ENCODE results near the gene PNCK. TPM values are rescaled to one million over a fixed set of nuclear protein-coding genes. Genes with fewer than 3 reads are reported as not detected.

PNCK gene
- total RNA-seq, 1 experiment from 2014 or later: 1.1 TPM

- no TSS peak for BruUV-seq (replicated peaks)
- no peak overlapping the region for H3K4me3 Mint-ChIP-seq (ENCODE audit: low read depth, unreplicated experiment)
- no peaks in the 10 kb centered on the region for H3K27me3 Mint-ChIP-seq (ENCODE audit: unreplicated experiment)
- H3K27ac Mint-ChIP-seq (ENCODE audit: unreplicated experiment): no peak overlapping the region
- CTCF ChIA-PET: no interaction called here
- intact Hi-C loops (cut with micrococcal nuclease; ENCODE audit: unreplicated experiment): no loop called here
- no peaks in the 10 kb centered on the region for H3K9me3 Mint-ChIP-seq (ENCODE audit: low read depth, unreplicated experiment)
- TF ChIP-seq CTCF (IDR thresholded peaks at IDR 0.05; ENCODE audit: unreplicated experiment): no peak
- H3K4me1 Mint-ChIP-seq (ENCODE audit: low read depth, unreplicated experiment): peaks cover 7% of the 10 kb centered on the region
- peaks cover 51% of the 10 kb centered on the region for H3K36me3 Mint-ChIP-seq (ENCODE audit: insufficient read depth, unreplicated experiment)
- DNase-seq: no peak
These were observed 43.8 kb upstream of the PNCK start for GRCh38 chrX:153717445-153717844.

DNA sequence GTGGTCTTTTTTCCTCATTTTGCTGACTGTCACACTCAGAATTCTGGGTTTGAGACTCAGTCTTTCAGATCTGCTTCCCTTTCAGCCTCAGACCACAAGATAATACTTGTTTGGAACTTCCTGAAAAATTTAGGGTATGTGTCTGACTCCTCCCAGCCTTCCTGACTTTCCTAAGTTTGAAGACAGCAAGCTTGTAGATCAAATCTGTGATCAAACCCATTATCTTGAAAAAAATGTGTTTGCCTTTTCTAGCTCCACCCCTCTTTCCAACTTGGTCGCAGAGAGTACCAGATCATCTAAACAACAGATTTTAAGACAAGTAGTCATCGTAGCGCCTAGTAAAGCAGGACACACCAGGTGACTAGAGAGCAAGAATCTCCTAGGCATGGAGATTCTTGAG, 40.6 kb upstream of the PNCK start:
- H3K9me3 Mint-ChIP-seq (ENCODE audit: low read depth, unreplicated experiment): no peaks in the 10 kb centered on the region
- no peak overlapping the region for H3K27ac Mint-ChIP-seq (ENCODE audit: unreplicated experiment)

GRCh38 chrX:153709726-153710674, 36.4 kb upstream of the PNCK start:
- no peaks in the 10 kb centered on the region for H3K27me3 Mint-ChIP-seq (ENCODE audit: unreplicated experiment)
- no peak for DNase-seq
- H3K36me3 Mint-ChIP-seq (ENCODE audit: insufficient read depth, unreplicated experiment): peaks cover 52% of the 10 kb centered on the region
- no peak overlapping the region for H3K27ac Mint-ChIP-seq (ENCODE audit: unreplicated experiment)
- no peaks in the 10 kb centered on the region for H3K9me3 Mint-ChIP-seq (ENCODE audit: low read depth, unreplicated experiment)
- peaks cover 8% of the 10 kb centered on the region for H3K4me1 Mint-ChIP-seq (ENCODE audit: low read depth, unreplicated experiment)
- CTCF ChIA-PET: interaction anchor here (0.6 kb wide), 2 partner anchors 14 kb away, joined by 3 read pairs; partner anchors contain the start of gene BCAP31
- TF ChIP-seq CTCF (IDR thresholded peaks at IDR 0.05; ENCODE audit: unreplicated experiment): no peak
- no peak overlapping the region for H3K4me3 Mint-ChIP-seq (ENCODE audit: low read depth, unreplicated experiment)
- BruUV-seq (replicated peaks): no TSS peak
- intact Hi-C loops (cut with micrococcal nuclease; ENCODE audit: unreplicated experiment): no loop called here

More for the DNA sequence above, 40.6 kb upstream of the PNCK start:
- Mint-ChIP-seq H3K36me3 (ENCODE audit: insufficient read depth, unreplicated experiment) (peaks cover 51% of the 10 kb centered on the region), H3K4me3 (ENCODE audit: low read depth, unreplicated experiment) (no peak overlapping the region), H3K4me1 (ENCODE audit: low read depth, unreplicated experiment) (no peaks in the 10 kb centered on the region), H3K27me3 (ENCODE audit: unreplicated experiment) (no peaks in the 10 kb centered on the region)
- intact Hi-C loops (cut with micrococcal nuclease; ENCODE audit: unreplicated experiment): no loop called here
- no peak for TF ChIP-seq CTCF (IDR thresholded peaks at IDR 0.05; ENCODE audit: unreplicated experiment)
- no TSS peak for BruUV-seq (replicated peaks)
- CTCF ChIA-PET: no interaction called here
- no peak for DNase-seq

DNA sequence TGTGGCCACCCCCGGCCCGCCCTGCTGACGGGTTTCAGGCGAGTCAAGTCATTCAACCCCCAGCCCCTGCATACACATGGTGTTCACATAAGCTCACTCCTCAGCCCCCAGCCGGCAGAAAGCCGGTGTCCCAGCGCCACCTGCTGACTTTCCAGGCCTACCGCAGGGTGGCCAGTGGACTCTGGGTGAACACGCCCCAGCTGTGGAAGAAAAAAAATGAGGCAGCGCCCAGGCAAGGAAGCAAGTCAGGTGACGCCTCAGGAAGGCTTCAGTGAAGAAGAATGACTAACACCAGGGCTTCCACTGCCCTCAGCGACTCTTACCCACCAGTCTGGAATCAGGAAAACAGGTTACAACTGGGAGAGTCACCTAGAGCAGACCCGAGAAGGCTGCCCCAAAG, 34.8 kb upstream of the PNCK start:
- BruUV-seq (replicated peaks): no TSS peak
- CTCF ChIA-PET: interaction anchor here (0.9 to 1.5 kb wide), 7 partner anchors 15 to 767 kb away, joined by 3 to 9 read pairs (median 3); no protein-coding TSS in a partner anchor
- intact Hi-C loops (cut with micrococcal nuclease; ENCODE audit: unreplicated experiment): no loop called here
- H3K27ac Mint-ChIP-seq (ENCODE audit: unreplicated experiment): peak overlapping the region; percentile 66
- no peaks in the 10 kb centered on the region for H3K27me3 Mint-ChIP-seq (ENCODE audit: unreplicated experiment)
- no peaks in the 10 kb centered on the region for H3K9me3 Mint-ChIP-seq (ENCODE audit: low read depth, unreplicated experiment)
- peaks cover 8% of the 10 kb centered on the region for H3K4me1 Mint-ChIP-seq (ENCODE audit: low read depth, unreplicated experiment)
- H3K4me3 Mint-ChIP-seq (ENCODE audit: low read depth, unreplicated experiment): peak overlapping the region; percentile 17
- peak; percentile 88 for DNase-seq
- peaks cover 54% of the 10 kb centered on the region for H3K36me3 Mint-ChIP-seq (ENCODE audit: insufficient read depth, unreplicated experiment)
- TF ChIP-seq CTCF (IDR thresholded peaks at IDR 0.05; ENCODE audit: unreplicated experiment): peak; percentile 60

Data from Calu3 (cell line).